ENCODE results near the gene MT2A. TPM values are rescaled to one million over a fixed set of nuclear protein-coding genes. Genes with fewer than 3 reads are reported as not detected.
"Not testable (repeated sequence)": the region's sequence is repeated elsewhere in the genome, so short reads cannot be mapped to it uniquely, and the experiment has no call there.

The MT2A gene
- total RNA-seq, 1 donor from 2014 or later, result 5.7 TPM

DNA sequence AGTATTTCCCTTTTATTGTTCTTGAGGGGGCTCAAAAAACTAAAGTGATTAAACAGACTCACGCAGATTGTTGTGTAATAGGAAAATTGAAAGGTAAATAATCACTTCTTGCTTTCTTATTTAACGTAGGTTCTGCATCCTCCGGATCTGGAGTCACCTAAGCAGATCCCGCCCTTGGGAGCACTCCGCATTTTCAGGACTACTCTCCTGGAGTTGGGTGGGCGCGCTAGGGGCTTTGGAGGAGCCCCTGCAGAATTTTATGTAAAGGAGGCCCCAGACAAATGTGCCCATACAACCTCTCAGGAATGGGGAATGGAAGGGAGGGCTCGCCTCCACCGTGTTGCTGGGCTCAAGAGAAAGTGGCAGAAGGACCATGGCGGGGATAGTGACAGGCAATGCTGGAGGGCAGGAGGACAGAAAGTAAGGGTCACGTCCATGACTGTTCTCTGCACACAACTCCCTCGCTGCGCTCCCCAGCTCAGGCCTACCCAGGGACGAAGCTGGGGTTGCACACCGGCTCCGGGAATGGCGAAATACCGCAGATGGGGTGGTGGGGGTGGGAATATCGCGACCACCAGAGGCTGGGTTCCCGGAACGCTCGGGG lies 8.3 kb downstream of the MT2A start:
- H3K36me3 Mint-ChIP-seq, result no peaks in the 10 kb centered on the region
- peaks cover 8% of the 10 kb centered on the region for H3K4me1 Mint-ChIP-seq
- DNase-seq (ENCODE audit: low spot score in 2 of 2, unreplicated experiment in 2 of 2), result no peak
- H3K4me3 Mint-ChIP-seq, result peak overlapping the region; percentile 65
- TF ChIP-seq, protein P1, sequence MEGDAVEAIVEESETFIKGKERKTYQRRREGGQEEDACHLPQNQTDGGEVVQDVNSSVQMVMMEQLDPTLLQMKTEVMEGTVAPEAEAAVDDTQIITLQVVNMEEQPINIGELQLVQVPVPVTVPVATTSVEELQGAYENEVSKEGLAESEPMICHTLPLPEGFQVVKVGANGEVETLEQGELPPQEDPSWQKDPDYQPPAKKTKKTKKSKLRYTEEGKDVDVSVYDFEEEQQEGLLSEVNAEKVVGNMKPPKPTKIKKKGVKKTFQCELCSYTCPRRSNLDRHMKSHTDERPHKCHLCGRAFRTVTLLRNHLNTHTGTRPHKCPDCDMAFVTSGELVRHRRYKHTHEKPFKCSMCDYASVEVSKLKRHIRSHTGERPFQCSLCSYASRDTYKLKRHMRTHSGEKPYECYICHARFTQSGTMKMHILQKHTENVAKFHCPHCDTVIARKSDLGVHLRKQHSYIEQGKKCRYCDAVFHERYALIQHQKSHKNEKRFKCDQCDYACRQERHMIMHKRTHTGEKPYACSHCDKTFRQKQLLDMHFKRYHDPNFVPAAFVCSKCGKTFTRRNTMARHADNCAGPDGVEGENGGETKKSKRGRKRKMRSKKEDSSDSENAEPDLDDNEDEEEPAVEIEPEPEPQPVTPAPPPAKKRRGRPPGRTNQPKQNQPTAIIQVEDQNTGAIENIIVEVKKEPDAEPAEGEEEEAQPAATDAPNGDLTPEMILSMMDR (IDR thresholded peaks at IDR 0.05; ENCODE audit: unreplicated experiment), result no peak
- no peaks in the 10 kb centered on the region for H3K9me3 Mint-ChIP-seq
- no peak overlapping the region for H3K27ac Mint-ChIP-seq
- peaks cover 64% of the 10 kb centered on the region for H3K27me3 Mint-ChIP-seq (ENCODE audit: low read depth)

DNA sequence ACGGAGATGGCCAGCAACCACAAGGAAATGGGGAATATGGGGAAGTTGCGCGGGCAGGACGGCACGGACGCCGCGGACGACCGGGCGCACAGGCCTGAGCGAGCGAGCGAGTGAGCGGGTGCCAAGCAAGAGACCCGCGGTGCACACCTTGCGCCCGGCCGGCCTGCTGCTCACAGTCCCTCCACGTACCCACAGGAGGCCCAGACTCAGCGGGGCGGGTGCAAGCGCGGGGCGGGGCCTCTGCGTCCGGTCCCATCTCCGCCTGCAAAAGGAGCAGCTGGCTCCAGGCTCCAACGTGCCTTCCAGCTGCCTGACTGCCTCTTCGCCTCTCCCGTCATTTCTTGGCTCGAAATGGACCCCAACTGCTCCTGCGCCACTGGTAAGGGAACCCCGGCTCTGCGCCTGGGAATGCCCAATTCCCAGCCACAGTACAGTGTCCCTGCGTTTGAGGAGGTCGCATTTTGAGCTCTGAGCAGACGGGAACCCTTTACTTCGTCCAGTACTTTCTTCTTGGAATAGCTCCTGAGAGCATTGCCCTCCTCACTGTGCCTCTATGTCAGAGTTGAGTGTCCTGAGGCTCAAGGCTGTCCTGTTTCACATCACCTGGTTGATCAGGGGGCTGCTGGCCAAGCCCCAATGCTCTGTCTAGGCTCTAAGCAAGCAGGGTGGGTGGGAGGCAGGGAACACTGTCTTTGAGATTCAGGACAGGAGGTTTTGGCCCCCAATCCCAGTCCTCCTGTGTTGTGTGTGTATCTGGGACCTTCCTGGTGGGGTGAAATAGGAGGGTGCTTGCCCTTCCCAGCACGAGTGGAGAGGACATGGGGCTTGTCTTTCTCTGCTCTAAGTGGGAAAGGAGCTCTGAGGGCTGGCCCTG lies 9.1 kb downstream of the MT2A start:
- peaks cover 67% of the 10 kb centered on the region for H3K27me3 Mint-ChIP-seq (ENCODE audit: low read depth)
- TF ChIP-seq, protein P1 (IDR thresholded peaks at IDR 0.05; ENCODE audit: unreplicated experiment), result no peak
- peak overlapping the region; percentile 65 for H3K4me3 Mint-ChIP-seq
- peaks cover 10% of the 10 kb centered on the region for H3K4me1 Mint-ChIP-seq
- no peaks in the 10 kb centered on the region for H3K9me3 Mint-ChIP-seq
- no peaks in the 10 kb centered on the region for H3K36me3 Mint-ChIP-seq
- DNase-seq (ENCODE audit: low spot score in 2 of 2, unreplicated experiment in 2 of 2), result peak in 1 of 2 experiments; percentile 58
- no peak overlapping the region for H3K27ac Mint-ChIP-seq

DNA sequence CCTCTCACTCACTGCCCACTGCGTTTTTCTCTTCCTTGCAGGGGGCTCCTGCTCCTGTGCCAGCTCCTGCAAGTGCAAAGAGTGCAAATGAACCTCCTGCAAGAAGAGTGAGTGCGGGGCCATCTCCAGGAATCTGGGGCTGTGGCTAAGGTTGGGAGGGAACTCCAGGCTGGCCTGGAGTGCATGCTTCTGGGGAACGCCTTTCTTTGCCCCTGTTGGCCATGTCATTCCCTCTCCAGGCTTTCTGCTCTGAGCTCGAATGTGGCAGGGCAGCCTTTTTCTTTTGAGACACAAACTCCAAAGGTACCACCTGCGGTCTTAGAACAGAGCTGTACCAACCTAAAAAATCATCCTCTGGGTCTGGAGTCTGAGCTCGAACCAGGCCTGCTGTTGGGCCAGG lies 9.8 kb downstream of the MT2A start:
- Mint-ChIP-seq H3K4me3 (no peak overlapping the region), H3K4me1 (peaks cover 10% of the 10 kb centered on the region)
- no peak for DNase-seq (ENCODE audit: low spot score in 2 of 2, unreplicated experiment in 2 of 2)

DNA sequence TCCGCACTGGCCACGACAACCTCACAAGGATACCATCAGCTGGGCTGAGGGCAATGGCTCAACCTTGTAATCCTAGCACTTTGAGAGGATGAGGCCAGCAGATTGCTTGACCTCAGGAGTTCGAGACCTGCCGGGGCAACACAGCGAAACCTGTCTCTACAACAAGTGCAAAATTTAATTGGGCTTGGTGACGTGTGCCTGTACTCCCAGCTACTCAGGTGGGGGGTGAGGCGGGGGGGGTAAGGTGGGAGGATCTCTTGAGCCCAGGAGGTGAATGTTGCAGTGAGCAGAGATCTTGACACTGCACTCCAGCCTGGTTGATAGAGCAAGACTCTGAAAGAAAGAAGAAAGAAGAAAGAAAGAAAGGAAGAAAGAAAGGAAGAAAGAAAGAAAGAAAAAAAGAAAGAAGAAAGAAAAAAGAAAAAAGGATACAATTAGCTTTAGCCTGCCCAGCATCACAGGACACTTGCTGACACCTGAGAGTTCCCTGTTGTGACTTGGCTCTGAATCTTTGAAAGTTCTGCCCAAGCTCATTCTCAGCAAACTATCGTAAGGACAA lies 12.0 kb downstream of the MT2A start:
- Mint-ChIP-seq H3K9me3 (no peaks in the 10 kb centered on the region), H3K4me3 (no peak overlapping the region), H3K27me3 (ENCODE audit: low read depth) (peaks cover 78% of the 10 kb centered on the region), H3K27ac (no peak overlapping the region), H3K36me3 (no peaks in the 10 kb centered on the region), H3K4me1 (peaks cover 15% of the 10 kb centered on the region)
- no peak for DNase-seq (ENCODE audit: low spot score in 2 of 2, unreplicated experiment in 2 of 2)
- TF ChIP-seq, protein P1 (IDR thresholded peaks at IDR 0.05; ENCODE audit: unreplicated experiment), result no peak

More for the DNA sequence above, 9.8 kb downstream of the MT2A start:
- peaks cover 74% of the 10 kb centered on the region for H3K27me3 Mint-ChIP-seq (ENCODE audit: low read depth)
- TF ChIP-seq, protein P1 (IDR thresholded peaks at IDR 0.05; ENCODE audit: unreplicated experiment), result no peak
- no peaks in the 10 kb centered on the region for H3K36me3 Mint-ChIP-seq
- H3K27ac Mint-ChIP-seq, result no peak overlapping the region
- H3K9me3 Mint-ChIP-seq, result no peaks in the 10 kb centered on the region

GRCh38 chr16:56621665-56622445 lies 13.5 kb downstream of the MT2A start:
- DNase-seq (ENCODE audit: low spot score in 2 of 2, unreplicated experiment in 2 of 2); H3K27ac Mint-ChIP-seq; H3K36me3 Mint-ChIP-seq; H3K4me3 Mint-ChIP-seq; H3K9me3 Mint-ChIP-seq: not testable (repeated sequence)
- Mint-ChIP-seq H3K4me1 (peaks cover 19% of the 10 kb centered on the region), H3K27me3 (ENCODE audit: low read depth) (peaks cover 83% of the 10 kb centered on the region)

- Mint-ChIP-seq H3K4me1 (peaks cover 18% of the 10 kb centered on the region), H3K27me3 (ENCODE audit: low read depth) (peaks cover 77% of the 10 kb centered on the region)
- not testable (repeated sequence) for H3K36me3 Mint-ChIP-seq; H3K4me3 Mint-ChIP-seq; H3K27ac Mint-ChIP-seq; H3K9me3 Mint-ChIP-seq; DNase-seq (ENCODE audit: low spot score in 2 of 2, unreplicated experiment in 2 of 2)
Measured at GRCh38 chr16:56623184-56623583, 14.8 kb downstream of the MT2A start.

Measured in mesothelial cell of epicardium (in vitro differentiated cells).